Kidney tubule cell (primary cell): ENCODE data around the gene TMX4.

Source experiments
- DNase-seq: peaks from one replicate; pipeline ENCODE4 v3.0.0-alpha.2; 2018; ENCODE audit warnings: low spot score

TMX4 gene

DNA sequence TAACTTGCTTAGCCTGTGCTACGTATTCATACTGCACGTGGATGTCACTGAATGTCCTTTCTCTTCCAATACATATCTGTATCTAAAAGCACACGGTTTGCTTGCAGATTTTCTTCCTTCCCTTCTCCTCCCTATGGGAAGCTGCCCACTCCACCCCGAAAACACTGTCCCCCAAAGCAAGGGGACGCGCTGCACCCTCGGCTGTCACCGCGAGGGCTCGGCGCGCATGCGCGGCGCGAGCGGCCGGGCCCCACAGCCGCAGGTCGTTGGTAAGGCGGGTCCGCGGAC lies 659 bp downstream of the TMX4 start:
- peak; percentile 77 for DNase-seq

DNA sequence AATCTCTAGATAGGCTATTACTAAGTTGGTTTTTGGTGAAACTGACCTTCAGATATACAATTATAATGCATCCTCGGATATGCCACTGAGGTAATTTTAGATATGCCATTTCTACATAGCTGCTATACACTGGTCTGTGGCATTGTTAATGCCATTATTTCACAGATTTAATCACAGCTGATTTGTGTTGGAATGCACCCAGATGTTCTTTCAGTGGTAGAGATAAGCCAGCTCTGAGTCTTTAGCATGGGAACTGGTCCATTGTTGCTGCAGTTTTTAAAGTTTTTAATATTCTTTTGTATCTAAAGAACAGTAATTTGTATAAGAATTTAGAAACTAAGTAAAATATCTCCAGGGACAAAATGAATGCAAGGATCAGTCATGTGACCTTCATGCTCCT lies 6.8 kb downstream of the TMX4 start:
- no peak for DNase-seq

GRCh38 chr20:8008733-8009132 lies 10.8 kb downstream of the TMX4 start:
- no peak for DNase-seq

- DNase-seq: no peak
Measured at GRCh38 chr20:8007490-8007889, 12.1 kb downstream of the TMX4 start.

GRCh38 chr20:8005575-8006366 lies 13.8 kb downstream of the TMX4 start:
- DNase-seq: no peak

DNA sequence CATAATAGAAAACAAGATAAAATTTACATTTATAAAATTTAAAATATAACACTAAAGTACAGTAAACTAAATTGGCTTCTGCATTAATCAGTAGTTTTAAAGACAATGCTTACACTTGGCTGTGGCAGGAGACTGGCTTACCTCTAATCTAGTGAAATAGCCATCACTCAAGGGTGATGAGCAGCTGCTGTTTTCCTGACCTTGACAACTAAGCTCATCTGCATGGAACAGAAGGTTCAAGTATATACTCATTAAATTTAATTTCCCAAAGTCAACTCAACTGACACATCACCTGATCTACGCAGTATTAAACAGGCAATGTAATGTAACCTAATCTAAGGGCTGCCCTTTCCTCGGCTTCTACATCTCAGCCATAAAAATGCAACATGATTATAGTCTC lies 14.5 kb downstream of the TMX4 start:
- DNase-seq: no peak

GRCh38 chr20:8002056-8002455 lies 17.5 kb downstream of the TMX4 start:
- no peak for DNase-seq

DNA sequence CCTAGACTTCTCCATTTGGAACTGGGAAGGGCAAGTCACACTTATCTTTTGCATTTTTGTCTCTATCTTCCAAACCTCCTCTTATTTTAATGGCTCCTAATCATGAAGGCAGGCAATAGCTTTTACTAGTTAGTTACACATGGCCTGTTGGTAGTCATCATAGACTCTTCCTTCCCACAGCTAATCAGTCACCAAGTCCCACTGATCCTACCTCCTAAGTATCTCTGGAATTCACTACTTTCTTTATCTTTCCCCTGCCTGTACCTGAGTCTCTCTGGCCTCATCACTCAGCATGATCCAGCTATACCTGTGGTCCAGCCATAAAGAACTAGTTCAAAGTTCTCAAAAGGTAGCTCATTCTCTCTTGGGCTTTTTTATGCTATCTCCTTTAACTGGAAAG lies 18.8 kb downstream of the TMX4 start:
- DNase-seq: peak; percentile 76

- DNase-seq: no peak
Measured at GRCh38 chr20:7996898-7997297, 22.7 kb downstream of the TMX4 start.

- DNase-seq: no peak
Measured at GRCh38 chr20:7994809-7995208, 24.8 kb downstream of the TMX4 start.

GRCh38 chr20:7993703-7994102 lies 25.9 kb downstream of the TMX4 start:
- no peak for DNase-seq

- DNase-seq: no peak
Measured at GRCh38 chr20:7993238-7993637, 26.3 kb downstream of the TMX4 start.

- DNase-seq: no peak
Measured at GRCh38 chr20:7990385-7990784, 29.2 kb downstream of the TMX4 start.

DNA sequence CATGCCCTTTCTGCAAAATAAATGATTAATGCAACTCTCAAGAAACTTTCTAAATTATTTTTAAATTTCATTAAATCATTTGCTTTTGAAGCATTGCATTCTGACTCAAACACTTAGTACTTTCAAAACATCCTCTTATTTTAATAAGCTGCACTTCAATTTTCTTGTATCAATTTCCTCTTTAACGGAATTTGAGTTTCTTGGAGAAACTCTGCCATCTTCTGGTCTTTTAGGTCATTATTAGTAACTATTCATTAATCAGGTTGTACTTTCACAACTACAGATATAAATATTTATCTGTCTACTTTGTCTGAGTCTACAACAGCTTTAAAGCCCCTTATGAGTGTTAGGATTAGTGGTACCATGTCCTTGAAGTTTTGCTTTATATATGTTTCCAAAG lies 30.2 kb downstream of the TMX4 start:
- no peak for DNase-seq

DNA sequence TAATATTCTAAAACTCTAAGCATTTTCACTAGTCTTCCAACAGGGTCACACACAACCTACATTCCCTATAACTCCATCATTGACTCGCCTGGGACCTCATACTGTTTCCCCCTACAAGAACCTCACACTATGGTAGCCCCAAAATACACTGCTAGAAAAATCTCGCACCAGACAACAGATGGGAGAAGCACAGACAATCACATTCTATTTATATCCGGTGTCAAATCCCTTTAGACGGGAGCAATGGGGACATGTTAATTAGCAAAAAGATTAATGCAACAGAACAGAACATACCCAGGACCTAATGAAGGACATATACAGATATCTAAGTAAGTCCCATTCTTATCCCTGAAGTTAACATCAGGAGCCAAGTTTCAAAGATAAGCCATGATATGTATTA lies 33.6 kb downstream of the TMX4 start:
- no peak for DNase-seq

DNA sequence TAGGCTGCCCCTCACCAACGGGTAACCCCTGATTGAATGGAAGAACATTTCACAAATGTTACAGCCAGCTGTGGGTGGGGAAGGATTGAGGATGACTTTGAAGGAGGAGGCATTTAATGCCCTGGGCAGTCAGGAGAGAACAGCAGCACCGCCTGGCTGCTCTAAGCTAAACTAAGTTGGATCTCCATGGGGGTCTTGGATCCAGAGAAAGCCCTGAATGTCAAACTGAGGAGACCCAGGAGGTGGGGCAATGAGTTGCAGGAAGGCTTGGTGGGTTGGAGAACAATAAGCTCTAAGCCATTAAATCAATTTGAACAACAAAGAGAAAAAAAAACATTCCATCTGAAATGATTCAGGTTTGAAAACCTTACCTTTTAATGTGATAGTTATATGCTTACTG lies 35.4 kb downstream of the TMX4 start:
- DNase-seq: no peak

DNA sequence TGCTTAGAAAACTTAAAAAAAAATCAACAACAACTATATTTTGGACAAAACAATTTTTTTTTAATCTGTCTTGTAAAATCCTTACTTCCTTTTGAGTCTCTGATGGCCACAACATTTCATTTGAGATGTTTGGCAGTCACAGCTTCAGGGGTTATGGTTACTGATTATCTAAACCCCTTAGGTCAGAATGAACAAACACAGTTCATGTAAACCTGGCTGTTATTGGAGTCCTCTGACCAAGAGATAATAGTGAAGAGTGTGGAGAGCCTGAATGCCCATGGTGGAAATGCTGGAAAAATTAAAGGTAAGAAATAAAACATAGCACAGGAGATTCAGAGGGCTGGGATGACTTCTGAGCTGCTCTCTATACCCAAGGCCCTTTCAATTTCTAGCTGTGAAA lies 38.2 kb downstream of the TMX4 start:
- DNase-seq: peak; percentile 30

DNA sequence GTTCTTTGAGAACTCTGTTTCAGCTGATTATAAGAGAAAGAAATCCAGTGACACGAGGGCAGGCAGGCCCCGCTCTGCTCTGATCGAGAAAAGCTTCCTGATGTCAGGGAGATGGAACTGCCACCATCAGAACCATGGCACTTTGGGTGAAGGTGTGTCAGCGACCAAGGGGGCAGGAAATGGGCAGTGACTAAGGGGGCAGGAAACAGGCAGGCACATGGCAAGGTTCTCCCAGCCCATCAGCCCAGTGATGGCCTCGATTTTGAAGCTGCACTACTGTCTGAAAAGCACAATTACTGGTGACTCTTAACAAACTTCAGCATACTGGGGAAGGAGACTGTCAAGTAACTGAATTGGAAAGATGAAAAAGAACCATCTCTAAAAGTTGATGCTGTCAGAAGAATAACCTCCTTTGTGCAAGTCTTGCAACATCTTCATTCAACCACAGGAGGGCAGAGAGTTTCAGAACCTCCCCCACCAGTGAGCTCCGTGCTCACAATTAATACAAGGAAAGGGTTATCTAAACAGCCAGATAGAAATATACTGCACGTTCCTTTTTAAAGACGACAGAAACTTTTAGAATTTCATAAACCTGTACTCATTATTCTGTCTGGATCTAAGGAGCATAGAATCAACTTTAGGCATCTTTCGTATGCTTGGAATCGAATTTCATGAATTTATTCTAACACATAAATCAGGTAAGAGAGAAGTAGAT lies 39.1 kb downstream of the TMX4 start:
- DNase-seq: peak; percentile 55

DNA sequence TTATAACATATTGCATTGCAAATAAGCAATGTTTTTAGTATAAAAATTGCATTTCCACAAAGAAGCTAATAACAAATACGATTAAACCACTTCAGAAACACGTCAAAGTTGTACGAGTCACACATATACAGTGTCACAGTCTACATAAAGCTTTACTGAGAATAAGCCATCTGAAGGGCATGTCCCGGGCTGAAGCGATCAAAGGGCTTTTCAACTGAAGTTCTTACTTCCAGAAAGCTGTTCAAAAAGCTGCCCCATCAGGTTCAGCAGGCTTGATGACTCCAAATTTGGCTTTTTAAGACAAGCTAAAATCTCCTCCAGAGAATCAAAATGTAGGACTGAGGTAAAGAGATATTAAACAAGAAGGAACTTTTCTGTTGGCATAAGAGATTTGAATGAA lies 41.9 kb downstream of the TMX4 start:
- DNase-seq: no peak

DNA sequence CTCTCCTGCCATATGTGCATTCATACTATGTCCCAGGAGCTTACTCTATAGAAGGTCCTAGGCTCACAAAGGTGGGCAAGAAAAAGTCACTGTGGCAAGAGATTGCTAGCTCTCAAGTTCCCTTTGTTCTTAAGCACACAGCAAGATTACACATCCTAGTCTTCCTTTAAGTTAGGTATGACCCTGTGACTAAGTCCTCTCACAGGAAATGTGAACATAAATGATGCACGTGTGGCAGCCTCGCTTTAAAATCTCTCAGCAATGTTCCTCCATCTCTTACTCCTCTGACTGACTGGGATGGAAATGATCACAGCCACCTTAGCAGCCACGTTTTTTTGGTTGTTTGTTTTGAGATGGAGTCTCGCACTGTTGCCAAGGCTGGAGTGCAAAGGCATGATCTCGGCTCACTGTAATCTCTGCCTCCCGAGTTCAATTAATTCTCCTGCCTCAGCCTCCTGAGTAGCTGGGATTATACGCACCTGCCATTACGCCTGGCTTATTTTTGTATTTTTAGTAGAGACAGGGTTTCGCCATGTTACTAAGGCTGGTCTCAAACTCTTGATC lies 43.6 kb downstream of the TMX4 start:
- DNase-seq: no peak

DNA sequence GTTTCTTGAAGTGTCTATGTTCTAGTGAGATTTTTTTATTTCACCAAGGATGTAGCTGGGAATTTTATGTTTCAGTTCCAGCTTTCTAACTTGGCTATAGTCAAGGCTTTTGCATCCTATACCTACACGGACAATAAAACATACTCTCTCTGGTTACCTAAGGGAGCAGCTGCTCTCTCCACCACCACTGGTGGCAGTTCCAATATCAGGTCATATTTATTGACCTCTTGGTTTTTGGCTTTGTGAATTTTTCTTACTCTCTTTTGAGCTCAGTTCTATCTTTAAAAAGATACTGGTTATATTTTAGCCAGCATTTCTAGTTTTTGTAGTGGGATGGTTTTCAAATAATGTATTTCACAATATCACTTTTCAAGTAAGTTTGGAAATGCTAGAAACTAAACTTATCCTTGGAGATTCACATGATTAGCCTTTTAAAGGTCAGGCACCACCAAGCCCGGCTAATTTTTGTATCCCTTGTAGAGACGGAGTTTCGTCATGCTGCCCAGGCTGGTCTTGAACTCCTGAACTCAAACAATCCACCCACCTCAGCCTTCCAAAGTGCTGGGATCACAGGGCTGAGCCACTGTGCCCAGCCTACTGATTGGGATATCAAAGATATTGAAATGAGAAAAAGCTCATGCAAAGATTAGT lies 44.7 kb downstream of the TMX4 start:
- DNase-seq: no peak

DNA sequence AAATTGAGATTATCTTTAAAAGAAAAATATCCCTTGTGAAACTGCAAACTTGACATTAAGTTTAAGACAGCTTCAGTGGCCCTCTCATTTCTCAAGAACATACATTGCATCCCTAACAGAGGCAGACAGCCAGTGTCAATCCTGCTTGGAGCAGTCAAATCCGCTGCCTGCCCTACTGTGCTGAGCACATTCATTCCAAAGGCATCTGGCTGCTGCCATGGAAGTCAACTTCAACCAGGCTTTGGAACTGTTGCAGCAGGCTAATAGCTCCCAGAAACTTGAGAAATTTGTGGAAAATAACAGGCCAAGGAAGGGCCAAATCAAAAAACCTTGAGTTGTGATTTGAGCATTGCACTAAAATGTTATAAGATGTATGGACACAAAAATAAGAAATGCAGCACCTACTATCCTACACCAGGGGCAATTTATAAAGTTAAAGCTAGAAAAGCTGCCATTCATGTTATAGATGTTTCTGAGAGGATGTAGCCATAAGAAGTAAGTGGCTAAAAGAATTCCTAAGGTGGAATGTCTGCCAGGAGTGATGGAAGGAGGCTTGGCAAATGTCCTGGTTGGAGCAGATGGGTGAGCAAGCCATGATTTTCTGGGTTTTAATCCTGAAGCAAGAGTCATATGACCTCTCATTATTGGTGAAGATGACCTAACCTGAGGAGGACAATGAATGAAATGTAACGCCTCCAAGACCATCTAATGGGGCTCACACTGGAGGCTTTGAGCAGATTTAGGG lies 47.9 kb downstream of the TMX4 start:
- no peak for DNase-seq
